ENCODE results near the gene DRC3. TPM values are rescaled to one million over a fixed set of nuclear protein-coding genes. Genes with fewer than 3 reads are reported as not detected.

DRC3 gene
- total and polyA plus RNA-seq, 2 donors (not counting 3 experiments of a cell fraction or from before 2014, with no cell fraction given) = 1.6 to 2.9 TPM

DNA sequence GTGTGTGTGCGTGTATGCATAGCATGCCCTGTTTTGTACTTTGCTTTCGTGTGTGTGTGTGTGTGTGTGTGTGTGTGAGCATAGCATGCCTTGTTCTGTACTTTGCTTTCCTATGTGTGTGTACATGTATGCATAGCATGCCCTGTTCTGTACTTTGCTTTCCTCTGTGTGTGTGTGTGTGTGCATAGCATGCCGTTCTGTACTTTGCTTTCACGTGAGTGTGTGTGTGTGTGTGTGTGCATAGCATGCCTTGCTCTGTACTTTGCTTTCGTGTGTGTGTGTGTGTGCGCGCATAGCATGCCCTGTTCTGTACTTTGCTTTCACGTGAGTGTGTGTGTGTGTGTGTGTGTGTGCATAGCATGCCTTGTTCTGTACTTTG, 27.4 kb downstream of the DRC3 start:
- H3K27ac ChIP-seq (ENCODE audit: insufficient read depth, low read depth, low read length) = no peak overlapping the region
- CTCF ChIA-PET = no interaction called here
- no peaks in the 10 kb centered on the region for H3K9me3 ChIP-seq (replicated peaks; ENCODE audit: control insufficient read depth, insufficient read depth, low read length)
- no peaks in the 10 kb centered on the region for H3K9me1 ChIP-seq (replicated peaks; ENCODE audit: control insufficient read depth, extremely low read depth, insufficient read depth, low read length)
- H3K27me3 ChIP-seq (ENCODE audit: control insufficient read depth in 2 of 2, insufficient read depth in 2 of 2, low read length in 2 of 2) = no peaks in the 10 kb centered on the region
- H3K4me1 ChIP-seq (ENCODE audit: control insufficient read depth, extremely low read depth, insufficient read depth, low read length) = no peaks in the 10 kb centered on the region
- no peaks in the 10 kb centered on the region for H4K20me1 ChIP-seq (replicated peaks; ENCODE audit: control insufficient read depth, extremely low read depth, insufficient read depth, low read length)
- TF ChIP-seq POLR2A (IDR thresholded peaks at IDR 0.05; ENCODE audit: low read depth, low read length) (no peak), GATA2 (IDR thresholded peaks at IDR 0.05; ENCODE audit: insufficient read depth, insufficient read length, low read depth, low read length) (no peak), CTCF (IDR thresholded peaks at IDR 0.05; ENCODE audit: extremely low read depth in 1 of 2, insufficient read depth in 1 of 2, low read depth in 1 of 2, low read length in 2 of 2) (no peak), FOS (IDR thresholded peaks at IDR 0.05; ENCODE audit: borderline replicate concordance, insufficient read depth, low read length) (no peak), EZH2 (IDR thresholded peaks at IDR 0.05; ENCODE audit: borderline replicate concordance, low read depth, low read length, severe bottlenecking) (no peak), POLR2AphosphoS5 (IDR thresholded peaks at IDR 0.05; ENCODE audit: insufficient read depth, low read depth, low read length) (no peak), MYC (IDR thresholded peaks at IDR 0.05; ENCODE audit: low read depth, low read length) (no peak), JUN (IDR thresholded peaks at IDR 0.05; ENCODE audit: borderline replicate concordance, insufficient read depth, insufficient read length, low read depth) (no peak)
- TF ChIP-seq, protein P1, sequence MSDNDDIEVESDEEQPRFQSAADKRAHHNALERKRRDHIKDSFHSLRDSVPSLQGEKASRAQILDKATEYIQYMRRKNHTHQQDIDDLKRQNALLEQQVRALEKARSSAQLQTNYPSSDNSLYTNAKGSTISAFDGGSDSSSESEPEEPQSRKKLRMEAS (IDR thresholded peaks at IDR 0.05; ENCODE audit: insufficient read depth, insufficient read length) = no peak
- no peak overlapping the region for H3K4me2 ChIP-seq (ENCODE audit: insufficient read depth, low read length)
- DNase-seq (ENCODE audit: low read depth, low spot score) (no peak), FAIRE-seq (no peak)
- POLR2A ChIA-PET = interaction anchor here (0.6 kb wide), 1 partner anchor 60 kb away, joined by 7 read pairs; no protein-coding TSS in a partner anchor
- dilution Hi-C loops (cut with MboI; ENCODE audit: extremely low pct_ligation_motif_present, low sequenced_read_pairs) (no loop called here), intact Hi-C loops (cut with micrococcal nuclease) (no loop called here)
- H3K36me3 ChIP-seq (ENCODE audit: control insufficient read depth in 2 of 2, extremely low read depth in 1 of 2, insufficient read depth in 2 of 2, low read length in 2 of 2) = no peaks in the 10 kb centered on the region
- no peak overlapping the region for H2AFZ ChIP-seq (ENCODE audit: low read depth, low read length)
- H3K4me3 ChIP-seq (replicated peaks in 1 of 3; ENCODE audit: insufficient read depth in 1 of 3, low read depth in 1 of 3, low read length in 3 of 3) = no peak overlapping the region
- H3K79me2 ChIP-seq (ENCODE audit: control insufficient read depth, insufficient read depth, low read length) = no peaks in the 10 kb centered on the region
- no TSS peak for BruUV-seq (replicated peaks)
- H3K9ac ChIP-seq (replicated peaks; ENCODE audit: extremely low read depth, insufficient read depth, low read length) = no peak overlapping the region
